Panc1 (cell line): Measurements from ENCODE around the gene GABRR2. TPM values are rescaled to one million over a fixed set of nuclear protein-coding genes. Genes with fewer than 3 reads are reported as not detected.

Experiments used
- ATAC-seq: fragments of 200-7000 bp; cut with Tn5 transposase; 2 replicates; pipeline ENCODE4 v1.9.1; 2020; ENCODE audit warnings: mild to moderate bottlenecking, moderate library complexity
- BruUV-seq: library from RNA; stranded (reverse); fragments of 400-500 nt; replicated peaks from 2 replicates; lab custom pipeline; 2021; lab: Mats Ljungman, UMichigan
- CTCF ChIA-PET: fragments of 300-600 bp; sonication (Branson Sonifier 250); formaldehyde crosslinking; loops from one replicate; lab custom pipeline; 2022; ENCODE audit warnings: antibody characterized with exemption; lab: Charles Lee
- POLR2A ChIA-PET: fragments of 300-600 bp; sonication (Branson Sonifier 250); formaldehyde crosslinking; loops from one replicate; lab custom pipeline; 2022; ENCODE audit warnings: antibody characterized with exemption; lab: Charles Lee
- DNase-seq: peaks from one replicate; pipeline ENCODE4 v3.0.0-alpha.2; 2010; ENCODE audit warnings: low read depth, low spot score
- H3K27ac ChIP-seq: 2 replicates; pipeline ENCODE4 v1.5.1; 2011; ENCODE audit warnings: mild to moderate bottlenecking, low read length, inconsistent platforms
- H3K27me3 ChIP-seq: fragments of 200-500 bp; sonication (Bioruptor generic); 2 replicates; pipeline ENCODE4 v1.6.0; 2014; ENCODE audit warnings: low read length, inconsistent platforms; ENCODE audit not compliant: control insufficient read depth, insufficient read depth
- H3K36me3 ChIP-seq: fragments of 200-500 bp; sonication (Bioruptor generic); 2 replicates; pipeline ENCODE4 v1.5.1; 2014; ENCODE audit warnings: inconsistent platforms, mild to moderate bottlenecking, low read length, moderate library complexity; ENCODE audit not compliant: control insufficient read depth, insufficient read depth
- H3K4me1 ChIP-seq: 2 replicates; pipeline ENCODE4 v1.5.1; 2011; ENCODE audit warnings: inconsistent platforms, mild to moderate bottlenecking, low read length, moderate library complexity; ENCODE audit not compliant: control insufficient read depth, insufficient read depth
- H3K4me3 ChIP-seq, 2 experiments: 2 replicates each; pipeline ENCODE4 v1.5.1; 2011 to 2012; ENCODE audit warnings: low read depth in 2 of 2, low read length in 2 of 2, mild to moderate bottlenecking in 2 of 2, inconsistent platforms in 1 of 2, moderate library complexity in 1 of 2
- H3K9me3 ChIP-seq: fragments of 200-500 bp; sonication (Bioruptor generic); 2 replicates; pipeline ENCODE4 v1.5.1; 2014; ENCODE audit warnings: low read depth, mild to moderate bottlenecking, inconsistent platforms, low read length, moderate library complexity; ENCODE audit not compliant: control insufficient read depth, insufficient read depth
- CTCF ChIP-seq: fragments of 450-650 bp; IDR thresholded peaks from 2 replicates; pipeline ENCODE4 v1.5.1; 2017; ENCODE audit warnings: mild to moderate bottlenecking
- POLR2AphosphoS5 ChIP-seq: IDR thresholded peaks from 2 replicates; pipeline ENCODE4 v1.6.1; 2012; ENCODE audit warnings: mild to moderate bottlenecking, low read depth, low read length, moderate library complexity
- REST ChIP-seq, 2 experiments: IDR thresholded peaks; 2 replicates each; pipeline ENCODE4 v1.6.1; 2011 to 2012; ENCODE audit warnings: low read depth in 2 of 2, control low read depth in 1 of 2, low read length in 1 of 2, mild to moderate bottlenecking in 1 of 2, moderate library complexity in 1 of 2; ENCODE audit not compliant: insufficient read depth in 1 of 2
- SIN3A ChIP-seq: IDR thresholded peaks from 2 replicates; pipeline ENCODE4 v1.6.1; 2012; ENCODE audit warnings: low read depth, mild to moderate bottlenecking, low read length, moderate library complexity, borderline replicate concordance; ENCODE audit not compliant: insufficient read depth
- TCF7L2 ChIP-seq: IDR thresholded peaks from 2 replicates; pipeline ENCODE4 v1.6.1; 2011; ENCODE audit warnings: mild to moderate bottlenecking, low read depth, low read length, inconsistent platforms
- in situ Hi-C: cut with HindIII; loops from 2 replicates; pipeline ENCODE4 v1.10.0; 2016; ENCODE audit warnings: low sequenced_read_pairs, low pct_unique_long_range_greater_than_20kb
- intact Hi-C: fragments of 100-400 bp; cut with micrococcal nuclease; formaldehyde crosslinking; loops from one replicate; pipeline ENCODE4 v1.10.0; 2022; ENCODE audit not compliant: unreplicated experiment
- total RNA-seq: library from RNA; stranded (reverse); gene quantifications from one replicate; pipeline ENCODE4 v1.2.1, GENCODE V29; 2021; ENCODE audit not compliant: unreplicated experiment

The GABRR2 gene
- total RNA-seq, 1 experiment from 2014 or later = 0.18 TPM

- CTCF ChIA-PET = no interaction called here
- DNase-seq = no peak
- no TSS peak for BruUV-seq
- H3K36me3 ChIP-seq = no peaks in the 10 kb centered on the region
- H3K27ac ChIP-seq = 0 out of 2 replicates have a peak overlapping the region, but pooled peaks have one; percentile 77
- no peak overlapping the region for H3K4me3 ChIP-seq
- TF ChIP-seq POLR2AphosphoS5 = no peak
- TF ChIP-seq TCF7L2 = no peak
- no peak for TF ChIP-seq REST (IDR thresholded peaks at IDR 0.05; ENCODE audit: insufficient read depth in 1 of 2, low read depth in 2 of 2, low read length in 1 of 2)
- no peak for TF ChIP-seq SIN3A
- no peak for TF ChIP-seq CTCF
- H3K9me3 ChIP-seq = no peaks in the 10 kb centered on the region
- in situ Hi-C loops = no loop called here
- peaks cover 13% of the 10 kb centered on the region for H3K4me1 ChIP-seq
- intact Hi-C loops = no loop called here
- POLR2A ChIA-PET = interaction anchor here (0.6 kb wide), 1 partner anchor 48 kb away, joined by 5 read pairs; no protein-coding TSS in a partner anchor
- H3K27me3 ChIP-seq = no peaks in the 10 kb centered on the region
- ATAC-seq = no peak
These were observed 38.7 kb upstream of the GABRR2 start for GRCh38 chr6:89353702-89354392.

GRCh38 chr6:89353118-89353556 lies 38.0 kb upstream of the GABRR2 start:
- ChIA-PET POLR2A (interaction anchor here (0.5 to 1.1 kb wide), 5 partner anchors 38 to 763 kb away, joined by 4 to 12 read pairs (median 12); partner anchors contain the start of genes GABRR2 and PNRC1), CTCF (no interaction called here)
- H3K9me3 ChIP-seq = no peaks in the 10 kb centered on the region
- ATAC-seq (no peak), DNase-seq (no peak)
- in situ Hi-C loops (no loop called here), intact Hi-C loops (no loop called here)
- no peaks in the 10 kb centered on the region for H3K36me3 ChIP-seq
- H3K4me1 ChIP-seq = peaks cover 13% of the 10 kb centered on the region
- H3K27ac ChIP-seq = peak overlapping the region; percentile 77
- H3K27me3 ChIP-seq = no peaks in the 10 kb centered on the region
- BruUV-seq = TSS peak; percentile 93
- H3K4me3 ChIP-seq = peak overlapping the region; percentile 73 to 96
- no peak for TF ChIP-seq POLR2AphosphoS5
- no peak for TF ChIP-seq TCF7L2
- no peak for TF ChIP-seq REST (IDR thresholded peaks at IDR 0.05; ENCODE audit: insufficient read depth in 1 of 2, low read depth in 2 of 2, low read length in 1 of 2)
- TF ChIP-seq SIN3A = no peak
- no peak for TF ChIP-seq CTCF
